PFSK-1 (cell line): Measurements from ENCODE around the gene DDX23.

Experiments
- FOXP2 ChIP-seq: optimal IDR thresholded peaks from 2 replicates; pipeline ENCODE3; 2011; ENCODE audit warnings: borderline replicate concordance, control low read depth, inconsistent platforms; ENCODE audit not compliant: insufficient read depth; ENCODE audit errors: extremely low read length, extremely low read depth
- POLR2AphosphoS5 ChIP-seq: IDR thresholded peaks from 2 replicates; pipeline ENCODE4 v1.6.1; 2012; ENCODE audit warnings: low read depth, mild to moderate bottlenecking, control low read depth, low read length, moderate library complexity
- REST ChIP-seq, 2 experiments: IDR thresholded peaks; 2 replicates each; pipeline versions ENCODE4 v1.6.1 to v1.8.0; 2011 to 2012; ENCODE audit warnings: low read depth in 2 of 2, low read length in 2 of 2, control low read depth in 1 of 2, inconsistent platforms in 1 of 2, mild to moderate bottlenecking in 1 of 2, moderate library complexity in 1 of 2; ENCODE audit not compliant: insufficient read depth in 1 of 2
- SIN3A ChIP-seq: IDR thresholded peaks from 2 replicates; pipeline ENCODE4 v1.6.1; 2012; ENCODE audit warnings: mild to moderate bottlenecking, low read length, moderate library complexity, borderline replicate concordance; ENCODE audit not compliant: insufficient read depth
- TAF1 ChIP-seq: IDR thresholded peaks from 2 replicates; pipeline ENCODE4 v1.6.1; 2012; ENCODE audit warnings: low read length, control low read depth, borderline replicate concordance; ENCODE audit not compliant: insufficient read depth

Gene DDX23

GRCh38 chr12:48810903-48811431 lies 41.0 kb downstream of the DDX23 start:
- TF ChIP-seq POLR2AphosphoS5 (no peak), TAF1 (no peak), FOXP2 (no peak), SIN3A (no peak), REST (IDR thresholded peaks at IDR 0.05; ENCODE audit: insufficient read depth in 1 of 2, low read depth in 2 of 2, low read length in 2 of 2) (no peak)

- TF ChIP-seq SIN3A = no peak
Observed at GRCh38 chr12:48807981-48808380, 44.0 kb downstream of the DDX23 start.

- TF ChIP-seq SIN3A = no peak
- no peak for TF ChIP-seq POLR2AphosphoS5
- TF ChIP-seq FOXP2 = no peak
- TF ChIP-seq REST (IDR thresholded peaks at IDR 0.05; ENCODE audit: insufficient read depth in 1 of 2, low read depth in 2 of 2, low read length in 2 of 2) = no peak
- no peak for TF ChIP-seq TAF1
Observed at GRCh38 chr12:48803675-48804074, 48.3 kb downstream of the DDX23 start.

- no peak for TF ChIP-seq REST (IDR thresholded peaks at IDR 0.05; ENCODE audit: insufficient read depth in 1 of 2, low read depth in 2 of 2, low read length in 2 of 2)
- TF ChIP-seq POLR2AphosphoS5 = no peak
Observed at GRCh38 chr12:48800971-48801370, 51.0 kb downstream of the DDX23 start.

- TF ChIP-seq POLR2AphosphoS5 = no peak
- TF ChIP-seq FOXP2 = no peak
- TF ChIP-seq TAF1 = no peak
Observed at GRCh38 chr12:48800457-48800856, 51.5 kb downstream of the DDX23 start.

GRCh38 chr12:48796976-48797375 lies 55.0 kb downstream of the DDX23 start:
- no peak for TF ChIP-seq POLR2AphosphoS5
- TF ChIP-seq FOXP2 = no peak
- TF ChIP-seq REST (IDR thresholded peaks at IDR 0.05; ENCODE audit: insufficient read depth in 1 of 2, low read depth in 2 of 2, low read length in 2 of 2) = no peak
- no peak for TF ChIP-seq TAF1
- no peak for TF ChIP-seq SIN3A
